Hematopoietic multipotent progenitor cell treated with erythropoietin and hydrocortisone succinate and interleukin-3 and kit ligand, for 8 days (in vitro differentiated cells): ENCODE measurements around the gene KRTAP9-6.
"Not testable (repeated sequence)": the region's sequence is repeated elsewhere in the genome, so short reads cannot be mapped to it uniquely, and the experiment has no call there.

Experiments used
- DNase-seq: peaks from one replicate; pipeline ENCODE4 v3.0.0-alpha.2; 2015

KRTAP9-6 gene, protein sequence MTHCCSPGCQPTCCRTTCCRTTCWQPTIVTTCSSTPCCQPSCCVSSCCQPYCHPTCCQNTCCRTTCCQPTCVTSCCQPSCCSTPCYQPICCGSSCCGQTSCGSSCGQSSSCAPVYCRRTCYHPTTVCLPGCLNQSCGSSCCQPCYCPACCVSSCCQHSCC

DNA sequence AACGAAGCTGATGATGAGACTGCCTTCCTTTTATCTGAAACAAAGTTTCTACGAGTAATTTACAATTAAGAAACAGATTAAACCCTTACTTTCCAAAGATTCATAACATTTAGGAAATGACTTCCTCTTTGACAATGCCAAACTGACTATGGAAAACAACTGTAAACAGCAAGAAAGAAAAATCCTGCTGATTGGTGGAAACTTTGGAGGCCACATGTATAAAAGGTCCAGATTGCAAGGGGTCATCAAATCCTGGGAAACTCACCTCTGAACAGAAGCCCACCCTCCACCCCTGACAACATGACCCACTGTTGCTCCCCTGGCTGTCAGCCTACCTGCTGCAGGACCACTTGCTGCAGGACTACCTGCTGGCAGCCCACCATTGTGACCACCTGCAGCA lies at the start of gene KRTAP9-6:
TSS of gene KRTAP9-6 (plus strand) at position 301 of the 400 bp plus-strand sequence. CDS start at position 301, 0 bp downstream.
- DNase-seq: no peak

DNA sequence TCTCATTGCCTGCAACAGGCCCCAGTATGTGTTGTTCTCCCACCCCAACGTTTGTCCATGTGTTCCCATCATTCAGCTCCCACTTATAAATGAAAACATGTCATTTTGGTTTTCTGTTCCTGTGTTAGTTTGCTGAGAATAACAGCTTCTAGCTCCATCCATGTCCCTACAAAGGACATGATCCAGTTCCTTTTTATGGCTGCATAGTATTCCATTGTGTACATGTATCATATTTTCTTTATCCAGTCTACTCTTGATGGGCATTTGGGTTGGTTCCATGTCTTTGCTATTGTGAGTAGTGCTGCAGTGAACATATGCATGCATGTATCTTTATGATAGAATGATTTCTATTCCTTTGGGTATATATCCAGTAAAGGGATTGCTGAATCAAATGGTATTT lies 49.5 kb upstream of the KRTAP9-6 start:
- DNase-seq: no peak

DNA sequence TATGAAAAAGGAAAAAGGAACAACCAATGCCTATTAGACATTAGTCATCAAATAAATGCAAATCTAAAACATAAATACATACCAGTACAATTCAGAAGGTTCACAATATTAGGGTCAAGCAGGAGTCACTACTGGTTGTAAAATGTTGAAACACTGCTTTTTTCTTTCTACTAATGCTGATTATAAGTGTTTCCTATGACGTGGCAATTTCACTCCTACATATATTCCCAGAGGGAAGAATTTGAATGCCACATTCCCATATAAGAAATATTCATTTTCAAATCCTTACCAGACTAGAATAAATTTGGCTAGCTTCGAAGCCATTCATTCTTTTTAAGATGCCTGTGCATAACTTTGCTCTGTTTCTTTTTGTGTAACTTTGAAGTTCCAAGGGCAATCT lies 41.4 kb upstream of the KRTAP9-6 start:
- DNase-seq: no peak

DNA sequence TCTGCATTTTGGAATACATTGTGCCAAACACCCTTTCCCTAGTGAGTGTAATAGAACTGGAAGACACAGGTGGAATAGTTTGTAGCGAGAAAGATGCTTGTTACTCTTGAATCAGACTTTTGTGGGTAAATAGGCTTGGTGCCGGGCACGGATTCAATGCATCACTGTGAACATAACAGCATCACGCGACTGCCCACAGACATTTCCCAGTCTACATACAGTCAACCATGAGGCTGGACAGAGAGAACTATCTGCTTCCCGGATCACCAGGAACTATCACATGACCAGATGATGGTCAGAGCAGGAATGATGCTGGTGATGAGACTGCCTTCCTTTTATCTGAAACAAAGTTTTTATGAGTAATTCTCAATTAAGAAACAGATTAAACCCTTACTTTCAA lies 39.1 kb upstream of the KRTAP9-6 start:
- no peak for DNase-seq

DNA sequence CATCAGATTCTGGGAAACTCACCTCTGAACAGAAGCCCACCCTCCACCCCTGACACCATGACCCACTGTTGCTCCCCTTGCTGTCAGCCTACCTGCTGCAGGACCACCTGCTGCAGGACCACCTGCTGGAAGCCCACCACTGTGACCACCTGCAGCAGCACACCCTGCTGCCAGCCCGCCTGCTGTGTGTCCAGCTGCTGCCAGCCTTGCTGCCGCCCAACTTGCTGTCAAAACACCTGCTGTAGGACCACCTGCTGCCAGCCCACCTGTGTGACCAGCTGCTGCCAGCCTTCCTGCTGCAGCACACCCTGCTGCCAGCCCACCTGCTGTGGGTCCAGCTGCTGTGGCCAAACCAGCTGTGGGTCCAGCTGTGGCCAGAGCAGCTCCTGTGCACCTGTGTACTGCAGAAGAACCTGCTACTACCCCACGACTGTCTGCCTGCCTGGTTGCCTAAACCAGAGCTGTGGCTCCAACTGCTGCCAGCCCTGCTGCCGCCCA lies 38.5 kb upstream of the KRTAP9-6 start, which contains the start of gene KRTAP9-2:
TSS of gene KRTAP9-2 (plus strand) at position 51 of the 498 bp plus-strand sequence. CDS start at position 58, 7 bp downstream.
- not testable (repeated sequence) for DNase-seq

DNA sequence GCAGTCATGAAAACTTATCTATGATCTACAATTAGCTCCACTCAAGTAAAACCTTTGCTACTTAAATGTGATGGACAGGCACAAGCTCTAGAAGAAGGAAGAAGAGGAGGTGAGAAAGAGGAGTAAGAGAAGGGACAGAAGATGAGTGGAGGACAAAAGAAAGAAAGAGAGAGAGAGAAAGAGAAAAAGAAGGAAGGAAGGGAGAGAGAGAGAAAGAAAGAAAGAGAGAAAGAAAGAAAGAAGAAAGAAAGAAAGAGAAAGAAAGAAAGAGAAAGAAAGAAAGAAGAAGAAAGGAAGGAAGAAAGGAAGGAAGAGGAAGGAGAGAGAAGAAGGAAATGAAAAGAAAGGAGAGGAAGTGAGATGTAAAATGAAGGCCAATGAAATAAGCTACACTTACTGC lies 35.1 kb upstream of the KRTAP9-6 start:
- DNase-seq: no peak

DNA sequence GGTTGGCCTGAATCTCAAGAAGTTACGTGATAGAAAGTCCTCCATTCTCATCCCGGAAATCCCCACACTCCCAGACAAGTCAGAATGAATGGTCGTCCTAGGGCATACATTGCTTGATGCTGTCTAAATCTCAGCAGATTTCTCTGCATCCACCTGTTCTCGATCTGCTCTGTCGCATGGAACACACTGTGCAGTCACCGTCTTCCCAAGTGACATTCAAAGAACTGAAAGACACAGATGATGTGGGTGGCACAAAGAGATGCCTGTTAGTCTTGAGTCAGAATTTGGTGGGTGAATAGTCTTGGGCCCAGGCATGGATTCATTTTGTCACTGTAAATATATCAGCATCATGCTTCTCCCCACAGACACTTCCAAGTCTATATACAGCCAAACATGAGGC lies 33.4 kb upstream of the KRTAP9-6 start:
- no peak for DNase-seq

DNA sequence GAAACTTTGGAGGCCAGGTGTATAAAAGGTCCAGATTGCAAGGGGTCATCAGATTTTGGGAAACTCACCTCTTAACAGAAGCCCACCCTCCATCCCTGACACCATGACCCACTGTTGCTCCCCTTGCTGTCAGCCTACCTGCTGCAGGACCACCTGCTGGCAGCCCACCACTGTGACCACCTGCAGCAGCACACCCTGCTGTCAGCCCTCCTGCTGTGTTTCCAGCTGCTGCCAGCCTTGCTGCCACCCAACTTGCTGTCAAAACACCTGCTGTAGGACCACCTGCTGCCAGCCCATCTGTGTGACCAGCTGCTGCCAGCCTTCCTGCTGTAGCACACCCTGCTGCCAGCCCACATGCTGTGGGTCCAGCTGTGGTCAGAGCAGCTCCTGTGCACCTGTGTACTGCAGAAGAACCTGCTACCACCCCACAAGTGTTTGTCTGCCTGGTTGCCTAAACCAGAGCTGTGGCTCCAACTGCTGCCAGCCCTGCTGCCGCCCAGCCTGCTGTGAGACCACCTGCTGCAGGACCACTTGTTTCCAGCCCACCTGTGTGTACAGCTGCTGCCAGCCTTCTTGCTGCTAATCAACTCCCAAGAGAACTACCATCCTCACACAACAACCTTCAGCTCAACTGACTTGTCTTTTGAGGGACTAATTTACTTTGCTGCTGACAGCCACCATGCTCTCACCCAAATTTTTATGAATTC lies 32.6 kb upstream of the KRTAP9-6 start, which contains the start of gene KRTAP9-3:
TSS of gene KRTAP9-3 (plus strand) at position 51 of the 707 bp plus-strand sequence. CDS start at position 104, 53 bp downstream.
- not testable (repeated sequence) for DNase-seq

DNA sequence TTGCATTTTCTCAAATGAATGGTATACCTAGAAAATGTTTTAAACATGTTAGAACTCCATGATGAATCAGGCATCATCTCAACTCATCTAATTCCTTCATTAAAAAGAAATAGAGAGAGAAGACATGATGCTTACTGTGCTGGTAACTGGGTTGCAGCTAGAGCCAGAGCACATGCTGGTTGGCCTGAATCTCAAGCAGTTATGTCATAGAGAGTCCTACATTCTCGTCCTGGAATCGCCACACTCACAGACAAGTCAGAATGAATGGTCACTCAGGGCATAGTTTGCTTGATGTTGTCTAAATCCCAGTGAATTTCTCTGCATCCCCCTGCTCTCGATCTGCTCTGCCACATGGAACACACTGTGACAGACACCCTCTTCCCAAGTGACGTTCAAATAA lies 28.1 kb upstream of the KRTAP9-6 start:
- DNase-seq: not testable (repeated sequence)

DNA sequence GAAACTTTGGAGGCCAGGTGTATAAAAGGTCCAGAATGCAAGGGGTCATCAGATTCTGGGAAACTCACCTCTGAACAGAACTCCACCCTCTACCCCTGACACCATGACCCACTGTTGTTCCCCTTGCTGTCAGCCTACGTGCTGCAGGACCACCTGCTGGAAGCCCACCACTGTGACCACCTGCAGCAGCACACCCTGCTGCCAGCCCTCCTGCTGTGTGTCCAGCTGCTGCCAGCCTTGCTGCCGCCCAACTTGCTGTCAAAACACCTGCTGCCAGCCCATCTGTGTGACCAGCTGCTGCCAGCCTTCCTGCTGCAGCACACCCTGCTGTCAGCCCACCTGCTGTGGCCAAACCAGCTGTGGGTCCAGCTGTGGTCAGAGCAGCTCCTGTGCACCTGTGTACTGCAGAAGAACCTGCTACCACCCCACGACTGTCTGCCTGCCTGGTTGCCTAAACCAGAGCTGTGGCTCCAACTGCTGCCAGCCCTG lies 27.2 kb upstream of the KRTAP9-6 start, which contains the start of gene KRTAP9-8:
TSS of gene KRTAP9-8 (plus strand) at position 51 of the 489 bp plus-strand sequence. CDS start at position 104, 53 bp downstream.
- DNase-seq: not testable (repeated sequence)

DNA sequence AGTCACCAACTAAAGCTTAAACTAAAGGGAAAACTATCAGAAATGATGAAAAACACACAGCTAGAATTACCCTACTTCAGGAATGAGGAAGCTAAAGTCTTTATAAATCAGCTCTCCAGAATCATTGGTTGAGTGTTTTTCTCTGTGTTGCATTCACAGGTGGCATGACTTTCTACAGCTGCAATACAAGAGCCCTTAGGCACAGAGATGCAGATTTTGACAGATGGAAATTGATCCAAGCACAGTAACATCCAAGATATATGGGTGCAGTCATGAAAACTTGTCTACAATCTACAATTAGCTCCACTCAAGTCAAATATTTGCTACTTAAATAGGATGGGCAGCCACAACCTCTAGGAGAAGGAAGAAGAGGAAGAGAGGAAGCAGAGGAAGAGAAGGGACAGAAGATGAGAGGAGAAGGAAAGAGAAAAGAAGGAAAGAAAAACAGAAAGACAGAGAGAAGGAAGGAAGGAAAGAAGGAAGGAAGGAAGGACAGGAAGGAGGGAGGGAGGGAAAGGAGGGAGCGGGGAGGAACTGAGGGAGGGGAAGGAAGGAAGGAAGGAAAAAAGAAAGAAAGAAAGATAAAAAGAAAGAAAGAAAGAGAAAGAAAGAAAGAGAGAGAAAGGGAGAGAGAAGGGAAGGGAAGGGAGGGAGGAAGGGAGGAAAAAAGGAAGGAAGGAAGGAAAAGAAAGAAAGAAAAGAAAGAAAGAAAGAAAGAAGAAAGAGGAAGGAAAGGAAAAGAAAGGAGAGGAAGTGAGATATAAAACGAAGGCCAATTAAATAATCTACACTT lies 18.0 kb upstream of the KRTAP9-6 start:
- not testable (repeated sequence) for DNase-seq

DNA sequence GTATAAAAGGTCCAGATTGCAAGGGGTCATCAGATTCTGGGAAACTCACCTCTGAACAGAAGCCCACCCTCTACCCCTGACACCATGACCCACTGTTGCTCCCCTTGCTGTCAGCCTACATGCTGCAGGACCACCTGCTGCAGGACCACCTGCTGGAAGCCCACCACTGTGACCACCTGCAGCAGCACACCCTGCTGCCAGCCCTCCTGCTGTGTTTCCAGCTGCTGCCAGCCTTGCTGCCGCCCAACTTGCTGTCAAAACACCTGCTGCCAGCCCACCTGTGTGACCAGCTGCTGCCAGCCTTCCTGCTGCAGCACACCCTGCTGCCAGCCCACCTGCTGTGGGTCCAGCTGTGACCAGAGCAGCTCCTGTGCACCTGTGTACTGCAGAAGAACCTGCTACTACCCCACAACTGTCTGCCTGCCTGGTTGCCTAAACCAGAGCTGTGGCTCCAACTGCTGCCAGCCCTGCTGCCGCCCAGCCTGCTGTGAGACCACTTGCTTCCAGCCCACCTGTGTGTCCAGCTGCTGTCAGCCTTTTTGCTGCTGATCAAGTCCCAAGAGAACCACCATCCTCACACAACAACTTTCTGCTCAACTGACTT lies 15.4 kb upstream of the KRTAP9-6 start, which contains the start of gene KRTAP9-4:
TSS of gene KRTAP9-4 (plus strand) at position 51 of the 604 bp plus-strand sequence. CDS start at position 85, 34 bp downstream.
- not testable (repeated sequence) for DNase-seq

DNA sequence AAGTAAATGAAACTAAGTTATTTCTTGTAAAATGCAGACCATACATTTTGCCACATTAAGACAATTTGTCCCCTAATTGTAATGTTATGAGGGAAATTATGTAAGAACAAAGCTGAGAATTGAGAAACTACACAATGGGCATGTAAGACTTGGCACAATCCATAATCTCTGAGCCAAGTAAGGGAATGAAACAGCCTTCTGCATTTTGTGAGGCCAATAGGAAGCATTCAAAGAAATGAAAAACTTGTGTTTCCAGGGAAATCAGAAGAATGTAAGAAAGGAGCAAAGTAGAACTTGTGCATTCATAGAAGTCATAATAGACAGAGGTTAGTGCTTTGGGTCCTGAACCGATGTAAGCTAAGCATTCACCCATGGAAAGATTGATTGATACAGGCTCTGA lies 13.9 kb upstream of the KRTAP9-6 start:
- DNase-seq: no peak

DNA sequence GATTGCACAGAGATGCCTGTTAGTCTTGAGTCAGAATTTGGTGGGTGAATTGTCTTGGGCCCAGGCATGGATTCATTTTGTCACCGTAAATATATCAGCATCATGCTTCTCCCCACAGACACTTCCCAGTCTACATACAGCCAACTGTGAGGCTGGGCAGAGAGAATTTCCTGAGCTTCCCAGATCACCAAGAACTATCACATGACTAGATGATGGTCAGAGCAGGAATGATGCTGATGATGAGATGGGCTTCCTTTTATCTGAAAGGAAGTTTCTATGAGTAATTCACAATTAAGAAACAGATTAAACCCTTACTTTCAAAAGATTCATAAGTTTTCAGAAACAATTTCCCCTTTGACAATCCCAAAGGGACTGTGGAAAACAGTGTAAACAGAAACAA lies 10.3 kb upstream of the KRTAP9-6 start:
- no peak for DNase-seq

DNA sequence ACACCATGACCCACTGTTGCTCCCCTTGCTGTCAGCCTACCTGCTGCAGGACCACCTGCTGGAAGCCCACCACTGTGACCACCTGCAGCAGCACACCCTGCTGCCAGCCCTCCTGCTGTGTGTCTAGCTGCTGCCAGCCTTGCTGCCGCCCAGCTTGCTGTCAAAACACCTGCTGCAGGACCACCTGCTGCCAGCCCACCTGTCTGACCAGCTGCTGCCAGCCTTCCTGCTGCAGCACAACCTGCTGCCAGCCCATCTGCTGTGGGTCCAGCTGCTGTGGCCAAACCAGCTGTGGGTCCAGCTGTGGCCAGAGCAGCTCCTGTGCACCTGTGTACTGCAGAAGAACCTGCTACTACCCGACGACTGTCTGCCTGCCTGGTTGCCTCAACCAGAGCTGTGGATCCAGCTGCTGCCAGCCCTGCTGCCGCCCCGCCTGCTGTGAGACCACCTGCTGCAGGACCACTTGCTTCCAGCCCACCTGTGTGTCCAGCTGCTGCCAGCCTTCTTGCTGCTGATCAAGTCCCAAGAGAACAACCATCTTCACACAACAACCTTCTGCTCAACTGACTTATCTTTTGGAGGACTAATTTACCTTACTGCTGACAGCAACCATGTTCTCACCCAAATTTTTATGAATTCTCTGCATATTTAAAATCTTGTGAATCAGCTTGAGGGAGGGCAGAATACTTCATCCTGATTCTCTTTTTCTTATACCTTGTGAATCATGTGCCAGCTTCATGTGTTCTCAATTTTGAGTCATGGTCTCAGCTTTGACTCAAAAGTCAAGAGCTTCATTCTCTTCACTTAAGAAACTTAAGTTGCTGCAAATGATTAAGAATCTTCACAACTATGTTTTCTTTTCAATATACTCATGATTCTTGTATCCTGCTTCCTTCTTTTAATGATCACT lies 9.5 kb upstream of the KRTAP9-6 start, which contains the start of gene KRTAP9-9:
TSS of gene KRTAP9-9 (plus strand) at position 4 of the 910 bp plus-strand sequence.
- not testable (repeated sequence) for DNase-seq

DNA sequence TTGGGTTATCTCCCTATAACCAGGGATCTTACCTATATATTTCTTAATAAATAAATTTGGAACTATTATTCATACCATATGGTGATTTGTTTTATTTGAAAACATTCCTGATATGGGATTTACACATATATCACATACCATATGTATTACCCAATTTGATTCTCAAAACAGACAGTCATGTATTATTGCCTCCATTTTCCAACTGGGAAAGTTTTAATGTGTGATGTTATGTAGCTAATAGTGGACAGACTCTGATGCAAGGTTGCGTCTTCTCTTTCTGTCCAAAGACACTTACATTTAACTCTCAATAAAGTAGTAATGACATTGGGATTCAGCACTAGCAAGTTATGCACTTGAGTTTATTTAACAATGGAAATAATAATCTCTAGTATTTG lies 8.9 kb upstream of the KRTAP9-6 start:
- DNase-seq: no peak

DNA sequence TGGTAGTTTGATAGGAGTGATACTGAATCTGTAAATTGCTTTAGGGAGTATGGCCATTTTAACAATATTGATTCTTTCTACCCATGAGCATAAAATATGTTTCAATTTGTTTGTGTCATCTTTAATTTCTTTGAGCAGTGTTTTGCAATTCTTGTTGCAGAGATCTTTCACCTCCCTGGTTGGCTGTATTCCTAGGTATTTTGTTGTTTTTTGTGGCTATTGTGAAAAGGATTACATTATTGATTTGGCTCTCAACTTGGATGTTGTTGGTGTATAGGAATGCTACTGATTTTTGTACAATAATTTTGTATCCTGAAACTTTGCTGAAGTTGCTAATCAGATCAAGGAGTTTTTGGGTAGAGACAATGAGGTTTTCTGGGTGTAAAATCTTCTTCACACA lies 6.8 kb upstream of the KRTAP9-6 start:
- no peak for DNase-seq

DNA sequence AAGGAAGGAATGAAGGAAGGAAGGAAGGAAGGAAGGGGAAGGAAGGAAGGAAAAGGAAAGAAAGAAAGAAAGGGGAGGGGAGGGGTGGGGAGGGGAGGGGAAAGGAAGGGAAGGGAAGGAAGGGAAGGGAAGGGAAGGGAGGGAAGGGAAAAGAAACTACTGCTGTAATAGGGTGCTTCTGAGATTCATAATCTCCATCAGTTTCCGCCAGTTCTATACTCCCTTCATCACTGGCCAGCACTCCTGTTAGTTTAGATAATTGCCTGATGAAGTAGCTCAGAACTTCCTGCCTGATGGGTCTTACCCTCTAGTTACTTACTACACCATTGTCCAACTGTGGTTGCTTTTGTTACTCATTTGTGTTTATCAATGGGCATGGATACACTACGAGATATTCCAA lies 2.0 kb upstream of the KRTAP9-6 start:
- no peak for DNase-seq

DNA sequence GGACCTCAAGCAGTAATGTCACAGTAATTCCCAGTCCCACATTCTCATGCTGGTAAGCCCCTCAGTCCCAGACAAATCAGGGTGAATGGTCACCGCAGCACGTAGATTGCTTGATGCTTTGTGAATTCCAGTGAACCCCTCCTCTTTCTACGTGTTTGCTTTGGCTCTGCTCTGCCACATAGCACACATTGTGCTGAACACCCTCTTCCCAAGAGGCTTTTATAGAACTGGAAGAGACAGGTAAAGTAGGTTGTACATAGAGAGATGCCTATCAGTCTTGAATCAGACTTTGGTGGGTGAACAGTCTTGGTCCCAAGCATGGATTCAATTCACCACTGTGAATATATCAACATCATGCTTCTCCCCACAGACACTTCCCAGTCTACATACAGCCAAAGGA lies 579 bp upstream of the KRTAP9-6 start:
- DNase-seq: no peak

DNA sequence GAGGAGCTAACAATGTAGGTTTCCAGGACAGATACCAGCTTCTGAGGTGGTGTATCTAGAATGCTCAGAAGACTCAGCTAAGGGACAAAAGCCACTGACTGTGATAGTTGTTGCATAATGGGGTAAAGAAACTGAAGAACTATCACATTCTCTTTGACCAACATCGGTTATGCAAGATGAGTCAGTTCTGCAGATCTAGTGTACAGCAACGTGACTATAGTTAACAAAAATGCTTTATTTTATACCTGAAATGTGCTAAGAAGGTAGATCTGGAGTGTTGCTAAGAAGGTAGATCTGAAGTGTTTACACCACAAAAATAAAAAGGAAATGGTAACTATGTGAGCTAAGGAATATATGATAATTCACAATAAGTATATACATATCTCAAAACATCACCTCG lies 2.5 kb downstream of the KRTAP9-6 start:
- DNase-seq: no peak

DNA sequence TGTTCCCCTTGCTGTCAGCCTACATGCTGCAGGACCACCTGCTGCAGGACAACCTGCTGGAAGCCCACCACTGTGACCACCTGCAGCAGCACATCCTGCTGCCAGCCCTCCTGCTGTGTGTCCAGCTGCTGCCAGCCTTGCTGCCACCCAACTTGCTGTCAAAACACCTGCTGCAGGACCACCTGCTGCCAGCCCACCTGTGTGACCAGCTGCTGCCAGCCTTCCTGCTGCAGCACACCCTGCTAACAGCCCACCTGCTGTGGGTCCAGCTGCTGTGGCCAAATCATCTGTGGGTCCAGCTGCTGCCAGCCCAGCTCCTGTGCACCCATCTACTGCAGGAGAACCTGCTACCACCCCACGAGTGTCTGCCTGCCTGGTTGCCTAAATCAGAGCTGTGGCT lies 6.1 kb downstream of the KRTAP9-6 start:
- DNase-seq: not testable (repeated sequence)
